GM23248 (cell line): ENCODE measurements around the gene CASP1.

Experiments used
- EZH2 ChIP-seq: fragments of 200-600 bp; sonication (generic); IDR thresholded peaks from 2 replicates; pipeline ENCODE4 v1.6.1; 2018; ENCODE audit warnings: antibody characterized with exemption, mild to moderate bottlenecking; ENCODE audit not compliant: insufficient read depth, poor library complexity, severe bottlenecking
- EZH2phosphoT487 ChIP-seq: fragments of 200-600 bp; sonication (generic); IDR thresholded peaks from 2 replicates; pipeline ENCODE4 v1.6.1; 2018; ENCODE audit warnings: antibody characterized with exemption, moderate library complexity, mild to moderate bottlenecking, low read depth; ENCODE audit not compliant: insufficient read depth

GRCh38 chr11:105005451-105005845, 29.5 kb downstream of the CASP1 start:
- TF ChIP-seq EZH2 = no peak
- TF ChIP-seq EZH2phosphoT487 = no peak
